Epidermal melanocyte (primary cell): ENCODE results near the gene RFTN1.
A peak's percentile ranks its signal among the peaks of the same experiment; 100 is the strongest.

Source experiments
- DNase-seq: peaks from one replicate; pipeline ENCODE4 v3.0.0; 2011; ENCODE audit warnings: low spot score; ENCODE audit not compliant: insufficient read length

RFTN1 gene

DNA sequence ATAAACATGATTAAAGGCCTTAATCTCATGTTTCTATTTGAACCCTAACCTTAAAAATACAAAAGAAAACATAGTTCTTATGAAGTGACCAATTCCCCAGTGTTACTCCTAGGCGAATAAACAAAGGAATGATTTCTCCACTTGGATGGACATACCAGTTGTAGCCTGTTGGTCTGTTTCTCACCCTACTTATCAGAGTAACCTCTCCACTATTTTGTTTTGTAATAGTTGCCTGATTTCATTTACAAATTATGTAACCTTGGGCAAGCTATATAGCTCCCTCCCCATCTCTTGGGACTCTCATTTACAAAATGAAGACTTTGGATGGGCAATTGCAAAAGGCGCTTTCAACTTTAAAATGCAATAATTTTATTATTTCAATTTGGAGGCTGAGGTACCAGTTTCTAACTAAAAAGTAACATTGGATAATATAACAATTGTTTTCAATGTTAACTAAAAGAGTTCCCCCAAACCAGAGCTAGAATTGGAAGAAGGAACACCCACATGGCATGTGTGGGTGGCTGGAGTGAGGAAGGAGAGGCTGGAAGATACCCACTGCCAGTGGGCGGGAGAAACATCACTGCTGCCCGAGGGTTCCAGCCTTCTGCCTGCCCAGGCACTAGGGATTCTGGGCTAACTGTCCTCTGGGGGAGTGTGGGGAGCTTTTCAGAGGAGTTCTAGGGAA is 74.2 kb downstream of the RFTN1 start:
- DNase-seq, result no peak

DNA sequence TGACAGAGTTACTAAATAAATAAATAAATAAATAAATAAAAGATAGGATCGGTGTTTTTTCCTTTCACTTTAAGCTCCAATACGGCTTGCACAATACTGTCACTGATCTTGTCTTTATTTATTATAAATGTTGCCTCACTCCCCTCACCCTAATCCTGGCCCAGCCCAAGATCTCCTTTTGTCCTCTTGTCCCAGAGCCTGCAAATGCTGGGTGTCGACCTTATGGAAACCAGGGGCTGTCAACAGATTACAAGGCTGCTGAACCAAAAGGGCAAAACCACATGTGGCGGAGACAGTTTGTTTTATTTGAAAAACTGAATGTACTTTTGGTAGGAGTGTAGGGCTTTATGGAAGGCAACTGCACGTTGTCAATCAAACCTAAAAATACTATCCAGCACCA is 75.9 kb downstream of the RFTN1 start:
- DNase-seq, result no peak

DNA sequence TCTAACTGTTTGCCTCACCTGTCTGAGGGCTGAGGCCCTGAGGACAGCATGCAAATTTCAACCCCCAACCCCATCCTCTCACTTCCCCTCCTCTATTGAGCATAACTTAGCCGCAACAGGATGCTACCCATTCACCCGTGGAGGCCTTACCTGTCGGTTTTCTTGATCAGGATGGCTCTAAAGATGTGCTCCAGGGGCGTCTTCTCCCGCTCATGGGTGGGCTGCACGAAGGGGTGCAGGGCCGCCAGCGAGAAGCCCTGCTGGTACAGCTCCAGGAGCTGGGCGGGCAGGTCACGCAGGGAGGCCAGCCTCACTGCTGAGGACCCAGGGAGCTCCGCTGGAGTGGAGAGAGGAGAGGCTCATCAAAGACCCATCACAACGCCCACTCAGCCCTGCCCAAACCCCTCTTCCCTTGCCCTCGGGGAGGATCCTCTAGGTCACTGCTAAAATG is 79.8 kb downstream of the RFTN1 start:
- DNase-seq, result no peak

DNA sequence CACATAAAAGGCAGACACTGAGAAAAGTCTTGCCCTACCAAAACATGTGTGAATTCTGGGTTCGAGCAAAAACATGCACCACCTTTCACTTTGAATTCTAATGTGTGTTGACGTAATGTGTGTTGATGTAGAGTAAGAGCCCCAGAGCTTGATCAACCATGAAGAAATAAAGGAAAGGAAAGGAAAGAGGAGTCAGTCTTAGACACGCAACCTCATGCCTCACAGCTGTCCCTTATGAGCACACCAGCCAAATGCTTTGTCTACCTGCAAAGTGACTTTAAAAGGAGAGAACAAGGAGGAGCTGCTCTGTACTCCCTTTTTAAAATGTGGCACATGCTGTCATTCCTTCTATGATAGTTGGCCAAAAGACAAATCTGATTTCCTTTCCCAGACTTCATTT is 80.8 kb downstream of the RFTN1 start:
- no peak for DNase-seq

DNA sequence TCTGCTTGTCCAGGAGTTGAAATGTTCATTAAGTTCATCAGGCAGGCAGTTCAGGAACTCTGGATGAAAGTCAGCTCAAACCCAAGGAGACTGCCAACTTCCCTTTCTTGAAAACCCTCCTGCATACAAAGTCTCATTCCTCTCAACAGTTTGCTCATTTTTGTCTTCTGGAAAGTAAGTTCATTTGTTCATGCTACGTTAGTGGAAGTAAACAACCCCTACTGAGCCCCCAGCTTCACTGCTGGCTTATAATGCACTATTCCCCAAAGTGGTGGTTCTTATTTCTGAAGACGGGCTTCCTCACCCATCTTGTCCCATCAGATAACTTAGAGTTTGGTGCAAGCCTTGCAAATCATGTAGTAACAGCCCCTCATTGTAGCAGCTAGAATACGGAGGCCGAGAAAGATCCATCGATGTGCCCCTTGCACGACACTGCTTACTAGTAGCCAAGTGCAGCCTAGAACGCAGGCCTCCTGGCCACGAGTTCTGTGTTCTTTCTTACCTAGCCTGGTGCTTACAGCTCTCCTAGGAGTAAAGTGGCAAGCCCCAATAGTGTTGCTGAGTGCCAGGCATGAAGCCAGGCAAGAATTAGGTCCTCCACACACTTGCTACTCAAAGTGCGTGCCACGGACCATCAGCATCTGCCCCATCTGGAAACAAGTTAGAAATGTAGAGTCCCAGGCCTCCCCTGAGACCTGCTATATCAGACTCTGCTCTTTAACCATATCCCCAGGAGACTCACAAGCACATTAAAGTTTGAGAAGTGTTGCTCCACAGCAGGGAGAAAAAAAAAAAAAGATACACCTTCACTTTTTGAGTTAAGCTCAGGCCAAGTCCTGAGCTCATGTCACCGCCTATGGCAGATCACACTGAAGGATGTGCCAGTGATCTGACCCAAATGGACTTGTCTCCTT is 82.5 kb downstream of the RFTN1 start:
- DNase-seq, result no peak

DNA sequence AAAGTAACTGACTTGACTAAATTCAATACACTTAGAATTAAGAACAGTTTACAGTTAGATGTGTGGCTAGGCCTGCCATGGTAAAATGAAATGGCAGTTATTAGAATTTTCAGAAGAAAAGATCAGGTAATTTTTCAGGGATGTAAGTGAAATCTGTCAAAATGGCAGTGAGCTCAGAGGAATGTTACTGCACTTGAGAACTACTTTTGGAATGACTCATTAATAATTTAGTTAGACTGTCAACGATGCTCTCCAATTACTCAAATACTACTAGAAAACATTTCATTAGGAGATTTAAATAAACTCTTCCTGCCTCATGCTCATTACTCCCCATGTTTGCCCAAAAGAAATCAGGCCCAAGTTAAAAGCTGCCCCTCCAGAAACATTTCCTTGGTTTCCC is 84.4 kb downstream of the RFTN1 start:
- DNase-seq, result no peak

DNA sequence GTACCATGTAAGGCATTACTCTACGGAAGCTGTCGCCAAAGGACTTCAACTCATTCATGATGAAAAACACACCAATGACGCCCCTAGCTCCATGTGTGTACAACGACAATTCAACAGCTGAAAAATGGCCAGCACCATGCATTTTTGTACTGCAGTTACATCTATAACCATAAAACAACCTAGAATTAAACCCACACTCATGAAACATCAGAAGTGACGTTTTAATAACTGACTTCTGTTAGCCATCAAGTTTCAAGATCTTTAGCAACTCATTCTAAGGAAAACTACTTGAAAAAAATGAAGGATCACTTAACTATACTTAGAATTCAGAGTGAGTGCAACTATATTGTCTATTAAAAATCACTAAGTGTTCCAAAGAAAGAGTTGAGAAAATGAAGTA is 84.9 kb downstream of the RFTN1 start:
- no peak for DNase-seq

DNA sequence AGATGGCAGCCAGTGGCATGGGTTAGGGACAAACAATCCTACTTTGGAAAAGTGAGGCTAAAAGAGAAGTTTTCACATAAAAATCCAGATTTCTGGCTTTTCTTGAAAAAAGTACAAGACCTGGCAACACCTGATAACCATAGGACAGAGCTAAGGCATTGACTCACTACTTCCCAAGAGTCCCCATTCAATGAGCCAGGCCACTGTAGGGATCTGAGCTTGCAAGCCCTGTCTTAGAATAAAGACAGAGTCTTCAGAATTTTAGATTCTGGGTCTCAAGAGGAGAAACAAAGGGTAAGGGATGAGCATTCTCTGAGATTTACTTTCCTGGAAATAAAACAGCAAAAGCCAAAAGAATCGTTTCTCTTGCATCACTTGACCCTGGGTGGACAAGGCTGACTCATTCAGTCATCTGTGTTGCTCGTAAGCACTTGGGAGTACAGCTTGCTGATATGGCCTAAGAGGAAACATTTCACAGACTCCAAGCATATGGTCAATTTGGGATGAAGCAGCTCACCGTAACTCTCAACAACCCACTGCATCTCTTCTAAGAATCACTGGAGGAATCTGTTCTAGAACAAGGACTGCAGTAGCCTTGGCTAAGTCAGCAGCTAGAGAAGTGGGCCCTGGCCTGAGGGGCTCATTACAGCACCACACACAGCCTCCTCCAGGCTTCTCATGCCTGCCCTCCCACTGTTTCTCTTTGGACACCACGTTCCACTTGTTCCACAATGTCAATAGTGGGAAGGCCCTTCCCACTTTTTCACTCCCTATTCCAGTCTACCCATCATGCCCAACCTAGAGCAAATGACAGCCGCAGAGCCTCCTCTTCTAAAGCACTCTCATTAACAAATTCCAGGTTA is 86.2 kb downstream of the RFTN1 start:
- peak; percentile 51 for DNase-seq

DNA sequence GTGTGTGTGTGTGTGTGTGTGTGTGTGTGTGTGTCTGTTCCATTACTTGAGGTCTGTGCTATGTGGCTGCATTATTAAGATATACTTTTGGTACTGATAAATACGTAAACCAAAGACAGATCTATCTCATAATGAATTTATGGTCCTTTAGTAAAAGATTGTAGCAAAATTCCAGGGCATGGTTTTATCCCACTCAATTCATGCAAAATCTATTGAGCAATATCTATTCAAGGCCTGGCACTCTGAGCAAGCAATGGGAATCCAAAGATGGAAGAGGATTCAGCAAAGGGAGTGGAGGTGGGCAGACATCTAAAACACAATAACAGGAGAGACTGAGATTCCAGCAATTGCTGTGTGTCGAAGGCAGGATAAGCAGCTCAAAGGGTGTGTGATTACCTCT is 86.8 kb downstream of the RFTN1 start:
- DNase-seq, result no peak

DNA sequence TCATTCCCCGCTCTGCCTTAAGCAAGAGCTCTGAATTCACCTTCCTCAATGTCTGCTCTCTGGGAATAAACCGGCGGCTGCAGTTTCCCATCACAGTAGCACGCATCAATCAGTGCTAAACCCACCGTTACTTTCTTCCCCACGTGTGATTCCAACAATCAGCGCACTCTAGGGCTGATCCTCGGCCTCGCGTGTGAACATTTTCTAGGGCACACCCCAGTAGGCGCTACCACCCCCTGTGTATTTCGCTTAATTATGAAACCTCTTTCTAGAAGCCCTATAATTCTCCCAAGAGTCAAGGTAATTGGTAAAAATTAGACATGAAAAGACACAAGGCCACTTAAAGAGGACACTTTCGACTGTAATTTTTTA is 87.5 kb downstream of the RFTN1 start:
- DNase-seq, result no peak

DNA sequence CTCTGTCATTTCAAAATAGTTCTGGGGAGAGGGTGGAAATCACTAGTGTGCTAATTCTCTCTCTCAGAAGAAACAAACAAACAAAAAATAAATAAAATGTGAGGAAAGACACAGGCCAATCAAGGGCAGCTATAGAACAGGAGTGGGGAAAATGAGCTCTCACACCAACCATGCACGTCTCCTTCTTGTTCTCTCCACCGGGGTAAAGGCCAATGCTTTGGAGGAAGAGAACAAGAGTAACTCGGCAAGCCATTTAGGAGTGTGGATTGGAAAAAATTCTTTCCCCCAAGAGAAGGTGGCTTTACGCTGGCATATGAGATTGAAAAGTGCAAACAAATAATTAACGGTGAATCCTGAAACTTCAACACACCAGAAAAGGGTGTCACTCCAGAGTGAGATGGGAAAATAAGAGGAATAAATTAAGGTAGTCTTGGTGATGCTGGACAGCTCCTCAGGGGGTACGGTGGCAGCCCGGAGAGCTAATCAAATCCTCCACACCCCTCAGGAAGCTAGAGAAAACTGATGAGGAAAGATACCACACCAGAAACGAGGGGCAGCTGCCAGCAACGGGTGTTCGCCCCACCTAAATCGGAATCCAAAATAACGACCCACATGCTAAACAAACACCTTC is 88.0 kb downstream of the RFTN1 start:
- no peak for DNase-seq

DNA sequence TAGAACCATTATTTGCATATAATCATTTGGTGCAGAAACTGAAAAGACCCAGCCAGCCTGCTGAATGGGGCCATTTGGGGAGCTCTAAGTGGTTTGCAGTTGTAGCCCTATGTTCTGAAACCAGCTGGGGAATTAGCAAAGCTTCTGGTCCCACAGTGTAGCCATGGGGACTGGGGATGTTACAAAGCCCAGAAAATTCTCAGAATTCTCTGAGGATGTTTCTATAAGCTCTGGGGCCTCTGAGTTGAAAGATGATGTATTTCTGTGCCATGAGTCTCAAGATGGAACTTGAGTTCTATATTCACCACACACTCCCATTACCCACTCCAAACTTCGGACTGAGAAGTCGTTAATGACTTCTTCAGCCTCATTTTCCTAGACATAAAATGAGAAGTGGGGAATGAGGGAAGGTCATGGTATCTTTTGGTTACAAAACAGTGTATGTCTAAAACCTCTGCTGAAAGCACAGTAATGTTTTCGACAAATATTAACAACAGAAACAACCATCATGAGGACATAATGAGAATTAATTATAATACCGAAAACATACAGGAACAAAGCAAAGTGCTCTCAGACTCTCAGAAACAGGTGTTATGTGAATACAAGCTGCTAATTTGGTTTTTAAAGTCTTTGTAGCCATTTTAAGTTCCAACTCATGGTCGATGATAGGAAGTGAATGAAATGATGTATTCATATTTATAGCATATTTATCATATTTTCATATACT is 89.4 kb downstream of the RFTN1 start:
- no peak for DNase-seq

DNA sequence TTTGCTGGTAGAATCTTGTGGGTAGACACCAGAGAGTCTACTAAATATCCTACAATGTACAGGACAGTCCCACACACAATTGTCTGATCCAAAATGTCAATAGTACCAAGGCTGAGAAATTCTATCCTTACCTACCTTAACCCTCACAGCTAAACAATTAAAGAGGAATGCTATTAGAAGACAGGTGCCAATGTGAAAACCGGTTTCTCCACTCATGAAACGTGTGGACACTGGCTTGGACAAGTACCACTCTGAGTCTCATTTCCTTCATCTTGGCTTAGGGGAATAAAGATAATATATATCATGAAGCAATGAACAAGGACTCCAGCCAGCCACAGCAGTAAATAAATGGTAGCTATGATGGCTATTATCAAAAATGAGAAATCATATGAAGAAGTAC is 90.2 kb downstream of the RFTN1 start:
- DNase-seq, result no peak

DNA sequence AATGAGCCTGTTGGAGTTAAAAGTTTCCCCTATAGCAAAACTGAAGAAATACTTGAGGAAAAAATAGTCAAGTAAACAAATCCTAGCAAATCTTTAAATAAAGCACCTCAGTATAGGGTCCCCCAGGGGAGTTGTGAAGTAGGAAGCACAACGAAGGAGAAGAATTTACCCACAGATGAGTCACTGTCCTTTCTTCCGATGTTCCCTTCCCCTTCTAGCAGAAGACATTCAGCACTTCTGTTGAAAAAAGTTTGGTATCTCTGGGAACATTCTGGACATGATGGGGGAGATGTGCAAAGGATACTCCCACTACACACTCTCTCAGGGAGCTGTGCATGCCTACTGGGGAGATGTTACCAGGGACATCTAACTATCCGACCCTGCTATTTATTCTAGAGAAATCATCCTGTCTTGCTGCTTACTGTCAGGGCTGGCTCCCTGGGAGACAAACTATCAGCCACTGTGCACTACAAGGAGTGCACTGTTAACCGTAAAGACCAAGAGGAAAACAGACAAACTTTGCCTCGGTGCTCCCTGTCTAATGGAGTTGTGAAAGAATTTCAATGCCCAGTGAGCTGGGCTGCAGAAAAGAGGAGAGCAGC is 93.8 kb downstream of the RFTN1 start:
- DNase-seq, result no peak

DNA sequence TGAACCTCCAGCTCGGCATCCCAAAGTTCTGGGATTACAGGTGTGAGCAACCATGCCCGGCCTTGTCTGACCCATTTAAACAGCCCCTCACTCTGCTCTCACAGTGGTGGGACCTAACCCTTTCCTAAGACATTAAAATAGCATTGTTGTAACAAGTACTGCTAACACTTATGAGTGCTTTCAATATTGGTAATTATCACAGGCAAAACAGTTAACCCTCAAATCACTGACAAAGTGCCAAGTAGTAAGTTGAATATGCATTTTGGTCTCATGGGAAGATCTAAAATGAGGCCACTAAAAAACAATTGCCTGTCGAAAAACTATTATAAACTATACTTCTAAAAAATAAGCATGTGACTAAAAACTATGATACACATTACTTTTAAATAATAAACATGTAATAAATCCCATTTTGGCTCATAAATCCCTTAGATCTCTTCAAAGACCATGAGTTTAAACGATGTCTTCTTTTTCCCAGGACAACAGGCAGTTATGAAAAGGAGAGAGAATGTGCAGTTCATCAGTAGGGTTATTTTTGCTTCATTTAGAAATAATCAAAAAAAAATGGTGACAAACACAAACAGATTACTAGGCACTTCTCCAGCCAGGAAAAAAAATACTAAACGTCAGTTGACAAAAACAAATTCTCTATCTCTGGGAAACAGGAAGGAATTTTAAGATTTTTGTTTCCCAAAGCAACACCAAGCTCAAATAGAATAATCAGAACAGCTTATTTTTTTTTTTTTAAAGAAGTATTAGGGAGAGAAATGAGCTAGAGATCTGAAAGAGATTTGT is 95.4 kb downstream of the RFTN1 start:
- DNase-seq, result no peak

DNA sequence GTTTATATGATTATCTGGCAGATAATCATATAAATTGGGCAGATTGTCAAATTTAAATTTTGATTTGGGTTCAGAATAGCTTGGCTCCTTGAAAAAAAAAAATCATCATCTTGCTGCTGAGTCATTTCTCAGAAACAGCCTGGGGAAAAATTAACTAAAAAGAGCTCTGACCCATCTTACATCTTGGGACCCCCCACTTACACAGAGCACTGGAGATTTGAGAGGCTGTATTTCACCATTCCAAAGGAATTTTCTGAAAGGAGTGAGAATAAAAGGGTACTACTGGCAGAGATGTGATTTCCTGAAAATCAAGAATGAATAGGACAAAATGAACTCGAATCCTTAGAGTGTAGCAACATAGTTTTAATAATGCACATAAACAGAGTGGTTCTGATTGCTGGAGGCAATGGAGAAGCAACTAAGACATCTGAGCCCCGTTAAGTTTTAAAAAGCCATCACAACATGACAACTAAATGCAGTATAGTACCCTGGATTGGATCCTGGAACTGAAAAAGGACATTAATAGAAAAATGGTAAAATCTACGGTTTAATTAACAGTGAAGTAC is 97.5 kb downstream of the RFTN1 start:
- no peak for DNase-seq

DNA sequence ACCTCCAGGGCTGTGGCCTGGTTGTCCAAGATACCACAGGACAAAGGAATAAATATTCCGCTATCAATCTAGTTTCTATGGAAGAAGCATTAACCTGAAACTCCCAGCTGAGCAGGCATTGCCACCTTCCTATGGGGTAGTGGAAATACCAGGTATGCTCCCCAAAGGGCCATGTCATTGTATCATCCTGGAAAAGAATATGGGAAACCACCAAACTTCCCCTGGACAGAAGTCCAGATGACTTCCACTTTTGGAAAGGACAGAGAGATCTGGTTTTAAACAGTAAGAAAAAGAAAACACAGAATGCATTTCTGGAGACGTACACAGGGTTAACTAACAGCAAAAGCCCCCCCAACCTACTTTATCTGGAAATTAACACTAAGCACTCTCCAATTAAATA is 100.2 kb downstream of the RFTN1 start:
- no peak for DNase-seq

DNA sequence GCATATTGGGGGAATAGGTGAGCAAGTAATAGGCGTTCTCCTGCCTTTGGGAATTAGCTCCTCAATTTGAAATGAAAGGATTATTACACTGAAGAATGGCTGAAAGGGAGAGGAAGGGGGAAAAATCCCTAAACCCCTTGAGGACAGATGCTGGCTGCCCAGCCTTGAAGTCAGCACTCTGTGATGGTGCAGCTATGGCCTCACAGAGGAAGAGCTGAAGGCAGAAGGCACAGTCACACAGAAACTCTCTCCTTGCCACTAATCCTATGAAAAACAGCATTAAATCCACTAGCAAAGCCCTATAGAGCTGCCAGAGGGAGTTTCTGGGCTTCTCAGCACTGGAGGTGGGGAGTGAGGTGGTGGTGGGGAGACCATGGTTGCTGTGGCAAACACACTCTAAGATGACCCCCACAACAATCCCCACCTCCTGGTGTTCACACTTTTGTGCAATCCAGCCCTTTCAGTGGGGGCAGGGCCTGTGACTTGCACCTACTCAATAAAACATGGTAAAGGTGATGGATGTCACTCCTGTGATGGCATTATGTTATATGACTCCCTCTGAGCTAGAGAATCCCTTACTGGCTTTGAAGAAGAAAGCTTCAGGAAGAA is 101.2 kb downstream of the RFTN1 start:
- DNase-seq, result no peak

DNA sequence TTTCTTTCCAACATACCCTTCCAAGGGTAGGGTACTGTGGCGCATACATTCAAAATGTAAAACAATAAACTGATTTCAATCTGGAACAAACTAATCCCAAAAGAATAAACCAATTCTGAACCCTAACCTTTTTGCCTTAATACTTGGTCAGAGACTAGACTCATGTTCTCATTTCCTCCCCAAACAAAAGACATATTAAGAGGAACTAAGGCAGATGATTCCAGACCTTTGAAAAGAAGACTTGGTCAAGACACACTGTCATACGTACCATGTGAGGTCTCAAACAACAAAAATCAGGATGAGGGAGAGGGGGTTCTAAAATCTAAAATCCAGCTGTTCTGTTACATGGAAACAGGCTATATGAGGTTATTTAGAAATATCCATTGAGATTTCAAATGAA is 102.1 kb downstream of the RFTN1 start:
- no peak for DNase-seq
